ENCODE results near the gene ZBTB8OS. TPM values are rescaled to one million over a fixed set of nuclear protein-coding genes. Genes with fewer than 3 reads are reported as not detected.

The ZBTB8OS gene
- total and polyA plus RNA-seq, 9 of the 15 experiments (the other 6 are each of a cell fraction or from before 2014, with no cell fraction given), result 54.8 to 230 (median 107) TPM

DNA sequence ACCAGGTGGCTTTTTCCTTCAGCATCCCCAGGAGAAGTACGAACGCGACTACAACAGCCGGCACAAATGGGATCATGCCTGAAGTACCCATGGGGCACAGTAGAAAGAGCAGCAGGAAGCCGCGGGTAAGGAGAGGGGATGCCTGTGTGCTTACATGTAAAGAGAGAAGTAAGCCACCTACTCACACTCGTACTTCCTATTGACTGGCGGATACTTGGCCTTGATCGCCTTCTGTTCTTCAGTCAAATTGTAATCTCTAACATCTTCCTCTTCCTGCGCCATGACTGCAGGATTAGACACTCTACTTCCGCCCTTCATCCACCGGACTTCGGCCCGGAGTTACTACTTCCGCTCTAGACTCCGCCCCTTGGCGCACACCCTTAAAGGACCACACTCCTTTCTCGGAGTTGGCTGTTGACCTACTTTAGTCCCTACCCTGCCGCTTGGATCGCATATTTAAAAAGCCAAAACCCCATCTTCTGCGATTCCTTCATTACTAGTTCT lies at the start of gene ZBTB8OS (continued):
- TF ChIP-seq, protein P1, sequence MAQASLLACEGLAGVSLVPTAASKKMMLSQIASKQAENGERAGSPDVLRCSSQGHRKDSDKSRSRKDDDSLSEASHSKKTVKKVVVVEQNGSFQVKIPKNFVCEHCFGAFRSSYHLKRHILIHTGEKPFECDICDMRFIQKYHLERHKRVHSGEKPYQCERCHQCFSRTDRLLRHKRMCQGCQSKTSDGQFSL (CRISPR knock-in tag; IDR thresholded peaks at IDR 0.05), result no peak
- TF ChIP-seq, protein P1 (tag; IDR thresholded peaks at IDR 0.05), result no peak
- TF ChIP-seq, protein P2, sequence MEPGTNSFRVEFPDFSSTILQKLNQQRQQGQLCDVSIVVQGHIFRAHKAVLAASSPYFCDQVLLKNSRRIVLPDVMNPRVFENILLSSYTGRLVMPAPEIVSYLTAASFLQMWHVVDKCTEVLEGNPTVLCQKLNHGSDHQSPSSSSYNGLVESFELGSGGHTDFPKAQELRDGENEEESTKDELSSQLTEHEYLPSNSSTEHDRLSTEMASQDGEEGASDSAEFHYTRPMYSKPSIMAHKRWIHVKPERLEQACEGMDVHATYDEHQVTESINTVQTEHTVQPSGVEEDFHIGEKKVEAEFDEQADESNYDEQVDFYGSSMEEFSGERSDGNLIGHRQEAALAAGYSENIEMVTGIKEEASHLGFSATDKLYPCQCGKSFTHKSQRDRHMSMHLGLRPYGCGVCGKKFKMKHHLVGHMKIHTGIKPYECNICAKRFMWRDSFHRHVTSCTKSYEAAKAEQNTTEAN (CRISPR knock-in tag; IDR thresholded peaks at IDR 0.05), result 0 out of 2 replicates have a peak, but pooled peaks have one; percentile 78
- TF ChIP-seq TBL1XR1 (IDR thresholded peaks at IDR 0.05; ENCODE audit: low read length in 2 of 2), result peak; percentile 62 to 65; a peak in 2 of 4 replicates
- no peak for TF ChIP-seq ATF7 (IDR thresholded peaks at IDR 0.05)
- TF ChIP-seq MBD2 (IDR thresholded peaks at IDR 0.05; ENCODE audit: borderline replicate concordance, low read depth), result peak; percentile 67
- TF ChIP-seq, protein P3, sequence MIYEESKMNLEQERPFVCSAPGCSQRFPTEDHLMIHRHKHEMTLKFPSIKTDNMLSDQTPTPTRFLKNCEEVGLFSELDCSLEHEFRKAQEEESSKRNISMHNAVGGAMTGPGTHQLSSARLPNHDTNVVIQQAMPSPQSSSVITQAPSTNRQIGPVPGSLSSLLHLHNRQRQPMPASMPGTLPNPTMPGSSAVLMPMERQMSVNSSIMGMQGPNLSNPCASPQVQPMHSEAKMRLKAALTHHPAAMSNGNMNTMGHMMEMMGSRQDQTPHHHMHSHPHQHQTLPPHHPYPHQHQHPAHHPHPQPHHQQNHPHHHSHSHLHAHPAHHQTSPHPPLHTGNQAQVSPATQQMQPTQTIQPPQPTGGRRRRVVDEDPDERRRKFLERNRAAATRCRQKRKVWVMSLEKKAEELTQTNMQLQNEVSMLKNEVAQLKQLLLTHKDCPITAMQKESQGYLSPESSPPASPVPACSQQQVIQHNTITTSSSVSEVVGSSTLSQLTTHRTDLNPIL (CRISPR knock-in tag; IDR thresholded peaks at IDR 0.05), result no peak
- TF ChIP-seq, protein P4, sequence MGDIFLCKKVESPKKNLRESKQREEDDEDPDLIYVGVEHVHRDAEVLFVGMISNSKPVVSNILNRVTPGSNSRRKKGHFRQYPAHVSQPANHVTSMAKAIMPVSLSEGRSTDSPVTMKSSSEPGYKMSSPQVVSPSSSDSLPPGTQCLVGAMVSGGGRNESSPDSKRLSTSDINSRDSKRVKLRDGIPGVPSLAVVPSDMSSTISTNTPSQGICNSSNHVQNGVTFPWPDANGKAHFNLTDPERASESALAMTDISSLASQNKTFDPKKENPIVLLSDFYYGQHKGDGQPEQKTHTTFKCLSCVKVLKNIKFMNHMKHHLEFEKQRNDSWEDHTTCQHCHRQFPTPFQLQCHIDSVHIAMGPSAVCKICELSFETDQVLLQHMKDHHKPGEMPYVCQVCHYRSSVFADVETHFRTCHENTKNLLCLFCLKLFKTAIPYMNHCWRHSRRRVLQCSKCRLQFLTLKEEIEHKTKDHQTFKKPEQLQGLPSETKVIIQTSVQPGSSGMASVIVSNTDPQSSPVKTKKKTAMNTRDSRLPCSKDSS (IDR thresholded peaks at IDR 0.05; ENCODE audit: low read depth, partially characterized antibody), result no peak
- TF ChIP-seq PML (IDR thresholded peaks at IDR 0.05; ENCODE audit: low read length), result peak; percentile 36; the same call in 1 of the 2 replicates
- TF ChIP-seq CCNT2 (IDR thresholded peaks at IDR 0.05; ENCODE audit: borderline replicate concordance, extremely low read depth, insufficient read length, low read depth, low read length), result no peak
- TF ChIP-seq POLR2G (IDR thresholded peaks at IDR 0.05; ENCODE audit: low read depth, low read length), result no peak
- TF ChIP-seq, protein P5, sequence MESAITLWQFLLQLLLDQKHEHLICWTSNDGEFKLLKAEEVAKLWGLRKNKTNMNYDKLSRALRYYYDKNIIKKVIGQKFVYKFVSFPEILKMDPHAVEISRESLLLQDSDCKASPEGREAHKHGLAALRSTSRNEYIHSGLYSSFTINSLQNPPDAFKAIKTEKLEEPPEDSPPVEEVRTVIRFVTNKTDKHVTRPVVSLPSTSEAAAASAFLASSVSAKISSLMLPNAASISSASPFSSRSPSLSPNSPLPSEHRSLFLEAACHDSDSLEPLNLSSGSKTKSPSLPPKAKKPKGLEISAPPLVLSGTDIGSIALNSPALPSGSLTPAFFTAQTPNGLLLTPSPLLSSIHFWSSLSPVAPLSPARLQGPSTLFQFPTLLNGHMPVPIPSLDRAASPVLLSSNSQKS (CRISPR knock-in tag; IDR thresholded peaks at IDR 0.05), result no peak
- TF ChIP-seq ZNF766 (CRISPR knock-in tag; conservative IDR thresholded peaks at IDR 0.05), result no peak
- TF ChIP-seq SIN3B (IDR thresholded peaks at IDR 0.05; ENCODE audit: low read depth), result peak; percentile 87
- TF ChIP-seq CEBPG (CRISPR knock-in tag; IDR thresholded peaks at IDR 0.05), result no peak
- TF ChIP-seq CEBPG (tag; conservative IDR thresholded peaks at IDR 0.05 in 1 of 2, IDR thresholded peaks at IDR 0.05 in 1 of 2), result no peak
- no peak for TF ChIP-seq PCBP2 (IDR thresholded peaks at IDR 0.05; ENCODE audit: low read depth, low read length, poor library complexity, severe bottlenecking)
- TF ChIP-seq ATF1 (CRISPR knock-in tag; IDR thresholded peaks at IDR 0.05), result no peak
- no peak; the same call in 1 of the 2 replicates for TF ChIP-seq ATF1 (tag; IDR thresholded peaks at IDR 0.05)
- TF ChIP-seq HDAC8 (tag; IDR thresholded peaks at IDR 0.05), result no peak
- TF ChIP-seq, protein P6, sequence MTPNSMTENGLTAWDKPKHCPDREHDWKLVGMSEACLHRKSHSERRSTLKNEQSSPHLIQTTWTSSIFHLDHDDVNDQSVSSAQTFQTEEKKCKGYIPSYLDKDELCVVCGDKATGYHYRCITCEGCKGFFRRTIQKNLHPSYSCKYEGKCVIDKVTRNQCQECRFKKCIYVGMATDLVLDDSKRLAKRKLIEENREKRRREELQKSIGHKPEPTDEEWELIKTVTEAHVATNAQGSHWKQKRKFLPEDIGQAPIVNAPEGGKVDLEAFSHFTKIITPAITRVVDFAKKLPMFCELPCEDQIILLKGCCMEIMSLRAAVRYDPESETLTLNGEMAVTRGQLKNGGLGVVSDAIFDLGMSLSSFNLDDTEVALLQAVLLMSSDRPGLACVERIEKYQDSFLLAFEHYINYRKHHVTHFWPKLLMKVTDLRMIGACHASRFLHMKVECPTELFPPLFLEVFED (CRISPR knock-in tag; conservative IDR thresholded peaks at IDR 0.05), result no peak
